ENCODE measurements around the gene MPST. TPM values are rescaled to one million over a fixed set of nuclear protein-coding genes. Genes with fewer than 3 reads are reported as not detected.

MPST gene
- total RNA-seq, 1 experiment from 2014 or later, result 38.3 TPM

- Histone ChIP-seq H3K4me3 (no peak overlapping the region), H3K9me3 (replicated peaks) (no peaks in the 10 kb centered on the region), H3K36me3 (no peaks in the 10 kb centered on the region), H3K27me3 (replicated peaks) (peaks cover 2% of the 10 kb centered on the region; the same call in 1 of the 2 replicates), H3K4me1 (replicated peaks) (no peaks in the 10 kb centered on the region), H3K27ac (no peak overlapping the region)
- DNase-seq (ENCODE audit: low read depth in 1 of 2, low spot score in 2 of 2), result no peak
These were observed 8.1 kb upstream of the MPST start for GRCh38 chr22:37011472-37011871.

DNA sequence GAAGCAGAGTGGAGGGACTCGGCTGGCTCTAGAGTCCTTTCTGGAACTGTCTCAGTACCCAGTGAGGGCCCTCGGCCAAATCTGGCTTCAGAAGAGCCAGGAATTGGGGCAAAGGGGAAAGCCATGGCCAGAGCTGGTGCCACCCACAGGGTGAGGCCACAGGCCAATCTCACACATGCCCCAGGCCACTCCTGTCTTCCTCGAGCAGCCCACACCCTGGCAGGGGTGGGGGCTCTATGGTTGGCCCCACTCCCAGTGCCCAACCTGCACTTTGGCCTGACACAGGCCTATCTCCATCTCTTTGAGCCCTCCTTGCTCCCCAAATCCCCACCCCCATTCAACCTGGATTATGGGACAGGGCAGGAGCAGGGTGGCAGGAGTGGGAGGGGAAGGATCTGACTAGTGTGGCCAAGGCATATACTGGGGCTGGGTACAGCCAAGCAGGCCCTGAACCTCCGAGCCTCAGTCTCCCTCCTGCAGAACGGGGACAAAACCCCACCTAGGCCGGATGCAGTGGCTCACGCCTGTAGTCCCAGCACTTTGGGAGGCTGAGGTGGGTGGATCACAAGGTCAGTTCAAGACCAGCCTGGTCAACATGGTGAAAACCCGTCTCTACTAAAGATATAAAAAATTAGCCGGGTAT lies 7.2 kb upstream of the MPST start:
- no peak overlapping the region for H3K27ac ChIP-seq

DNA sequence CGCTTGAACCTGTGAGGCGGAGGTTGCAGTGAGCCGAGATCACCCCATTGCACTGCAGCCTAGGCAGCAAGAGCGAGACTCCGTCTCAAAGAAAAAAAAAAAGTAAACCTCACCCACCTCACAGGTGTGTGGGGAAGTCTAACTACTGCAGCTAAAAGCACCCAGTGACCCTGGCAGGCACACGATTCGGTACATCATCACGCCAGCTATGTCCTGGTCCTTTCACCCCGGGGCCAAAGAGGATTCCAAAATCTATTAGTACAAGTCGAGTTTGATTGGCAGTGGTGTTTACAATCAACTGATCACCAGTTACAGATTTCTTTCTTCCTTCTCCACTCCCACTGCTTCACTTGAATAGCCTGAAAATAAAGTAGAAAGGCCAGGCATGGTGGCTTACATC lies 6.6 kb upstream of the MPST start:
- Histone ChIP-seq H3K27me3 (replicated peaks) (no peaks in the 10 kb centered on the region), H3K4me3 (no peak overlapping the region), H3K4me1 (replicated peaks) (no peaks in the 10 kb centered on the region), H3K36me3 (no peaks in the 10 kb centered on the region; the same call in 1 of the 2 replicates), H3K9me3 (replicated peaks) (no peaks in the 10 kb centered on the region), H3K27ac (no peak overlapping the region)
- no peak for DNase-seq (ENCODE audit: low read depth in 1 of 2, low spot score in 2 of 2)

More for the DNA sequence above, 7.2 kb upstream of the MPST start:
- H3K4me1 ChIP-seq (replicated peaks), result no peaks in the 10 kb centered on the region
- DNase-seq (ENCODE audit: low read depth in 1 of 2, low spot score in 2 of 2), result no peak
- H3K4me3 ChIP-seq, result no peak overlapping the region
- H3K36me3 ChIP-seq, result no peaks in the 10 kb centered on the region
- H3K27me3 ChIP-seq (replicated peaks), result no peaks in the 10 kb centered on the region
- H3K9me3 ChIP-seq (replicated peaks), result no peaks in the 10 kb centered on the region

DNA sequence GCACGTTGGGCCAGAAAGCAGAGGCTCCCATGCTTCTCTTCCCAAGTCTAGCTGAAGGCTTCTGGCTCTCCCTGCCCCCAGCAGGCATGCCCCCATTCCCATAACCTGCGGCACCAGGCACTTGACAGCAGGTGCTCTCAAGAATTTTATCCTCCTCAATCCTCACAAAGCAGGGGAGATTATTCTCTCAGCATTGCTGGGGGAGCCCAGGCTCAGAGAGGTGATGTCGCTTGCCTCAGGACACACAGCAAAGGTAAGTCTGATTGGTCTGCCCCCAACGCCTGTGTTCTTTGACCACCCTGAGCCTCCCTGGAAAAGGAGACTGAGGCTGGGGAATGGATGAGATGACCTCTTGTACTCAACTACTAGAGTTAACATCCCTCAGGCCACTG lies 5.1 kb upstream of the MPST start:
- H3K36me3 ChIP-seq, result peaks cover 6% of the 10 kb centered on the region
- H3K27me3 ChIP-seq (replicated peaks), result no peaks in the 10 kb centered on the region
- H3K9me3 ChIP-seq (replicated peaks), result no peaks in the 10 kb centered on the region
- H3K4me3 ChIP-seq, result no peak overlapping the region
- peaks cover 12% of the 10 kb centered on the region for H3K4me1 ChIP-seq (replicated peaks)
- H3K27ac ChIP-seq, result no peak overlapping the region
- DNase-seq (ENCODE audit: low read depth in 1 of 2, low spot score in 2 of 2), result no peak

GRCh38 chr22:37014835-37015586 lies 4.5 kb upstream of the MPST start:
- Histone ChIP-seq H3K9me3 (replicated peaks) (no peaks in the 10 kb centered on the region), H3K4me1 (replicated peaks) (peaks cover 12% of the 10 kb centered on the region), H3K27me3 (replicated peaks) (no peaks in the 10 kb centered on the region), H3K36me3 (peaks cover 9% of the 10 kb centered on the region), H3K4me3 (no peak overlapping the region), H3K27ac (no peak overlapping the region)
- no peak for DNase-seq (ENCODE audit: low read depth in 1 of 2, low spot score in 2 of 2)

- peaks cover 16% of the 10 kb centered on the region for H3K4me1 ChIP-seq (replicated peaks)
- no peak overlapping the region for H3K4me3 ChIP-seq
- peaks cover 9% of the 10 kb centered on the region for H3K36me3 ChIP-seq
- no peaks in the 10 kb centered on the region for H3K9me3 ChIP-seq (replicated peaks)
- H3K27me3 ChIP-seq (replicated peaks), result no peaks in the 10 kb centered on the region
- H3K27ac ChIP-seq, result no peak overlapping the region
- DNase-seq (ENCODE audit: low read depth in 1 of 2, low spot score in 2 of 2), result no peak
These were observed 4.0 kb upstream of the MPST start for GRCh38 chr22:37015587-37015878.

- H3K36me3 ChIP-seq, result peaks cover 9% of the 10 kb centered on the region
- no peaks in the 10 kb centered on the region for H3K9me3 ChIP-seq (replicated peaks)
- H3K4me3 ChIP-seq, result no peak overlapping the region
- DNase-seq (ENCODE audit: low read depth in 1 of 2, low spot score in 2 of 2), result no peak
- H3K27me3 ChIP-seq (replicated peaks), result no peaks in the 10 kb centered on the region
- peaks cover 17% of the 10 kb centered on the region for H3K4me1 ChIP-seq (replicated peaks)
- no peak overlapping the region for H3K27ac ChIP-seq
These were observed 3.2 kb upstream of the MPST start for GRCh38 chr22:37016134-37016910.

DNA sequence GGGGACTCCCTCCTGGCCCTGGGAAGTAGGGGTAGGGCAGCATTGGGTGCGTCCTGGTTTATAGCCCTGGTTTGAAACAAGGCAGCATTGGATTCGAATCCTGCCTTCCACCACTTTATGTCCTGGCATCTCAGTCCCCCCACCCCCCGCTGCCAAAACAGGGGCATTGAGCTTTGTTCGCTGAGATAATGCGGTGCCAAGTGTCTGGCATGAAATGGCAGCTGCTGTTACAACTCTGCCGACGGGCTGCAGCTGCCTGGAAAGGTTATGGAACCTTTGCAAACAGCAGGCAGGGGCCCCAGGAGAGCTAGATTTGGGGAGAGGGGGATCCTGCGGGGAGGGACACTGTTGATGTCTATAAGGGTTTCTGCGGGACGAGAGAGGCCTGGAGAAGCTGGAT lies 2.2 kb upstream of the MPST start:
- H3K4me3 ChIP-seq, result no peak overlapping the region
- DNase-seq (ENCODE audit: low read depth in 1 of 2, low spot score in 2 of 2), result no peak

DNA sequence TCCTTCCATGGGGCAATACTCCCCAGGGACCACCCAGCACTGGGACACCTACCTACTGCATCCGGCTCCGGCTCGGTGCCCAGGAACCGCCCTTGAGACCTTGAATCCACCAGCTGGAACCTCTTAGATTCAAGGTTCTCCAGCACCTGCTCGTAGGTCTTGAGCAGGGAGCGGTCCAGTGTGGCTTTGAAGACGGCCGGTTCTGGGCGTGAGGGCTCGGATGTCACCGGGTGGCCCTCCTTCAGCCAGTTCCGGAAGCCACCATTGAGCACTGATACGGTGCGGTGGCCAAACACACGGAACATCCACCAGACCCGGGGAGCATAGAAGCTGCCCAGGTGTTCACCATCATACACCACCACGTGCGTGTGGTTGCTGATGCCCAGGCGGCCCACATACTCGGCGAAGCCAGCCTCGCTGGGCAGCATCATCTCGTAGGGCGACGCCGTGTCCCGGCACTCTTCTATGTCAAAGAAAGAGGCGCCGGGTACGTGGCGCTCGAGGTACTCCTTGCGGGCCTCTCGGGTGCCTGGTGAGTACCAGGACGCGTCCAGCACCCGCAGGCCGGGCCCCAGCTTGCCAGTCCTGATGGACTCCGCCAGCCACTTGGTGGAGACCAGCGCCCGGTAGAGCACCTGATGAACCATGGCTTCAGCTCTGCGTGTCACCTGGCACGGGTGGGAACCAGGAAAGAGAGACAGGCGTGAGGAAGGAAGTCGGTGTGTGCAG lies 1.3 kb upstream of the MPST start:
- Histone ChIP-seq H3K4me1 (replicated peaks) (peaks cover 17% of the 10 kb centered on the region), H3K36me3 (peaks cover 9% of the 10 kb centered on the region), H3K9me3 (replicated peaks) (no peaks in the 10 kb centered on the region), H3K4me3 (peak overlapping the region; percentile 97), H3K27ac (no peak overlapping the region), H3K27me3 (replicated peaks) (no peaks in the 10 kb centered on the region)
- DNase-seq (ENCODE audit: low read depth in 1 of 2, low spot score in 2 of 2), result no peak

More for the DNA sequence above, 2.2 kb upstream of the MPST start:
- Histone ChIP-seq H3K27me3 (replicated peaks) (no peaks in the 10 kb centered on the region), H3K36me3 (peaks cover 9% of the 10 kb centered on the region), H3K27ac (no peak overlapping the region), H3K4me1 (replicated peaks) (peaks cover 17% of the 10 kb centered on the region), H3K9me3 (replicated peaks) (no peaks in the 10 kb centered on the region)

DNA sequence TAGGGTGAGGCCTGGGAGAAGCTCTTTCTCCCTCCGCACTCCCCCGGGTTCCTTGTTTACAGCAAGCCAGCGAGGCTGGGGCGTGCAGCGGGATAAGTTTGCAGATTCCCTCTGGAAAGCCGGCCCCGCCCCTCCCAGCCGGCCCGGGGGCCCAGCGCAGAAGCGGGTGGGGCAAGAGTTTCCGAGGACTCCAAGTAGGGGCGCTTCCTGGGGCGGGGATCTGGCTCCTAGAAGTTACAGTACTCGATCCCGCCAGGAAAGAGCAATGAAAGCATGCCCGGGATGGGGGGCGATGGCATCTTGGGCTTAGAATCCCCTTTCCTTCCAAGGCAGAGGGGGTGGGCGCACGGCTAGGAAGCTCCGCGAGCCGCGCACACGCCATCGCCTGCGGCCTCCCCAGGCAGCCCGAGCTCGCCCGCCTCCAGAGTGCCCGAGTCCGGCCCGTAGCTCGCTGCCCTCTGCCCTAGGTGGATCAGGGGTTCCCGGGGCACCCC lies 680 bp upstream of the MPST start:
- Histone ChIP-seq H3K36me3 (peaks cover 9% of the 10 kb centered on the region), H3K9me3 (replicated peaks) (no peaks in the 10 kb centered on the region)
- DNase-seq (ENCODE audit: low read depth in 1 of 2, low spot score in 2 of 2), result peak; percentile 64 to 68

DNA sequence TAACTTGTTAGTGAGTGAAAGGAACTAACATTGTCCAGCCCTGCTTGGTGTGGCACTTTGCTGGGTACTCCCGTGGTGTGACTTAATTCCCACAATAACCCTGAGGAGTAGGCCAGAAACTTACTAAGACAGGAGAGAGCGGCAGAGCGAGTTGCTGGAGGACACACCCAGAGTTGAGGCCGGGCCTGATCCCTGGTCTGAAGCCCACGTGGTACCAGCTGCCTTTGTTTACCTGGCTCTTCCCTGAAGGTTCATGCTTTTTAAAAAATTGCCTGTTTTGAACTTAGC lies 594 bp downstream of the MPST start:
- no peaks in the 10 kb centered on the region for H3K27me3 ChIP-seq (replicated peaks)
- no peaks in the 10 kb centered on the region for H3K9me3 ChIP-seq (replicated peaks)
- peaks cover 9% of the 10 kb centered on the region for H3K36me3 ChIP-seq
- peaks cover 17% of the 10 kb centered on the region for H3K4me1 ChIP-seq (replicated peaks)
- peak overlapping the region; percentile 49; the same call in 1 of the 2 replicates for H3K27ac ChIP-seq
- peak in 1 of 2 experiments; percentile 25 for DNase-seq (ENCODE audit: low read depth in 1 of 2, low spot score in 2 of 2)
- H3K4me3 ChIP-seq, result peak overlapping the region; percentile 97

More for the DNA sequence above, 680 bp upstream of the MPST start:
- H3K27ac ChIP-seq, result peak overlapping the region; percentile 49
- H3K4me1 ChIP-seq (replicated peaks), result peaks cover 17% of the 10 kb centered on the region
- H3K27me3 ChIP-seq (replicated peaks), result no peaks in the 10 kb centered on the region
- peak overlapping the region; percentile 97 for H3K4me3 ChIP-seq

DNA sequence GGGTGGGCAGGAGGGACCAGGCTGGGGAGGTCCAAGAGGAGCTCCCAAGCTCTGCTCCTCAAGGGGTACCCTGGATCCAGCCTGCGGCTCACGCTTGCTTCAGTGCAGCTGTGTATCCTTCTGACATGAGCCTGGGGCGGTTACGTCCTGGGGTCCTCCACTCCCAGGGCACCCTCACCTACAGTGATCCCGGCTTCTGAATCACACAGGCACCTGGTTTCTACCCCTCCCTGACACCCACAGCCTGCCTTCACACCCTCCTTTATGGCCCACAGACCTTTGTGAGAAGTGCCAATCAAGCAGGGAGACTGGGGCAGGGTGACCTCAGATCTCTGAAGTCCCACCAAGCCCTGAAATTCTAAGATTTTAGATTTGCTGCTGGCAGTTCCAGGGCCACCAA lies 1.5 kb downstream of the MPST start:
- Histone ChIP-seq H3K9me3 (replicated peaks) (no peaks in the 10 kb centered on the region), H3K4me3 (no peak overlapping the region), H3K36me3 (peaks cover 9% of the 10 kb centered on the region), H3K4me1 (replicated peaks) (peaks cover 17% of the 10 kb centered on the region), H3K27ac (no peak overlapping the region), H3K27me3 (replicated peaks) (no peaks in the 10 kb centered on the region)
- no peak for DNase-seq (ENCODE audit: low read depth in 1 of 2, low spot score in 2 of 2)

DNA sequence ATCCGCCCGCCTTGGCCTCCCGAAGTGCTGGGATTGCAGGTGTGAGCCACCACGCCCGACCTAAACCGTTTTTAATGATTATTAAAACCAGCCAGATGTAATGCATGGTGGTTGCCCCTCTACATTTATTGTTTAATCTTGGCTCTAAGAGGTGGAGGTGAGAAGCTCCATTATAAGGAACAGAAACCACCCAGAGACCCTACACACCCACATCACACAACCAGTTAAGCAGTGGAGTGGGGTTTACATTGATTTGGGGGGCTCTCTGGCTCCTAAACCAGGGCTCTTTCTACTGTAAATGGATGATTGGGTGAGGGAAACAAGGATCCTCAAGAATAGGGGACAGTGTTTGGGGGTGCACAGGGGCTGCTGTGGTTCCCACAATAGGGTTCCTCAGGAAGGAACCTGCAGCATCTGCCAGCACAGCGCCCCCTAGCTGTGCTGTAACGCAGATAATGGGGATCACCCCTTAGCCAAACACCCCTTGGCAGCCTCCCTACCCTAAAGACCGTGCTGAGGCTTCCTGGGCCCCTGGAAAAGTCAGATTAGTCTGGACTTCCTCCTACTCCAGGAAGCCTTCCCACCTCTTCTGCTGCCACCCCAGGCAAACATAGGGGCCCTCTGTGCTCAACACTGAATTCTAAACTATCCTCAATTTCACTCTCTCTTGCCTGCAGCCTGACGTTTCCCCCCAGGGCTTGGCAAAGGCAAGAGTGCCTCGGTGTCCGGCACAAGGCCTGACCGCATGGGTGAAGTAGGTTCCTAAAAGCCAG lies 2.4 kb downstream of the MPST start:
- no peak overlapping the region for H3K4me3 ChIP-seq
- H3K9me3 ChIP-seq (replicated peaks), result no peaks in the 10 kb centered on the region
- DNase-seq (ENCODE audit: low read depth in 1 of 2, low spot score in 2 of 2), result peak in 1 of 2 experiments; percentile 17
- peaks cover 17% of the 10 kb centered on the region for H3K4me1 ChIP-seq (replicated peaks)
- H3K27me3 ChIP-seq (replicated peaks), result no peaks in the 10 kb centered on the region
- peaks cover 9% of the 10 kb centered on the region for H3K36me3 ChIP-seq
- no peak overlapping the region for H3K27ac ChIP-seq
